ENCODE data around the gene PDE6H.

PDE6H gene

DNA sequence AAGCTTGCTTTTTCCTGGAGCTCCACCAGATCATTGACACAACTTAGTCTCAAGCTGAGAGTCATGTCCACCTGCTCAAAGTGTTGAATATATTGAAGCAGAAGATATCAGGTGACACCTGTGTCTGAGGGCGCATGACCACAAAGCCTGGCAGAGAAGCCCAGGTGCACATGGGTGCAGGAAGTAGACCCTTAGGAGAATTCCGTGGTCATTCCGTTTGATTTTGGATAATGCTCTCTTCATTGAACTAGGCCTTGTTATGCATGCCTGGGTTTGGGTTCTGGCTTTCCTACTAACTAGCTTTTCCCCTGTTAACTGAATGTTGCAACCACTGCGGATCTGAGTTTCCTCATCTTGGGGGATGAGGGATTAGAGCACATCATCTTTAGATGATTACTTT lies 18.6 kb upstream of the PDE6H start:
- DNase-seq (ENCODE audit: low spot score), result no peak
- TF ChIP-seq, protein P1, sequence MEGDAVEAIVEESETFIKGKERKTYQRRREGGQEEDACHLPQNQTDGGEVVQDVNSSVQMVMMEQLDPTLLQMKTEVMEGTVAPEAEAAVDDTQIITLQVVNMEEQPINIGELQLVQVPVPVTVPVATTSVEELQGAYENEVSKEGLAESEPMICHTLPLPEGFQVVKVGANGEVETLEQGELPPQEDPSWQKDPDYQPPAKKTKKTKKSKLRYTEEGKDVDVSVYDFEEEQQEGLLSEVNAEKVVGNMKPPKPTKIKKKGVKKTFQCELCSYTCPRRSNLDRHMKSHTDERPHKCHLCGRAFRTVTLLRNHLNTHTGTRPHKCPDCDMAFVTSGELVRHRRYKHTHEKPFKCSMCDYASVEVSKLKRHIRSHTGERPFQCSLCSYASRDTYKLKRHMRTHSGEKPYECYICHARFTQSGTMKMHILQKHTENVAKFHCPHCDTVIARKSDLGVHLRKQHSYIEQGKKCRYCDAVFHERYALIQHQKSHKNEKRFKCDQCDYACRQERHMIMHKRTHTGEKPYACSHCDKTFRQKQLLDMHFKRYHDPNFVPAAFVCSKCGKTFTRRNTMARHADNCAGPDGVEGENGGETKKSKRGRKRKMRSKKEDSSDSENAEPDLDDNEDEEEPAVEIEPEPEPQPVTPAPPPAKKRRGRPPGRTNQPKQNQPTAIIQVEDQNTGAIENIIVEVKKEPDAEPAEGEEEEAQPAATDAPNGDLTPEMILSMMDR (IDR thresholded peaks at IDR 0.05; ENCODE audit: borderline replicate concordance, control extremely low read depth, extremely low read depth, insufficient read depth, missing control alignments), result no peak
- in situ Hi-C loops (cut with MboI; ENCODE audit: low sequenced_read_pairs, unreplicated experiment), result loop anchor here (25.0 kb wide), 1 partner anchor 567 kb away; no protein-coding TSS in a partner anchor

DNA sequence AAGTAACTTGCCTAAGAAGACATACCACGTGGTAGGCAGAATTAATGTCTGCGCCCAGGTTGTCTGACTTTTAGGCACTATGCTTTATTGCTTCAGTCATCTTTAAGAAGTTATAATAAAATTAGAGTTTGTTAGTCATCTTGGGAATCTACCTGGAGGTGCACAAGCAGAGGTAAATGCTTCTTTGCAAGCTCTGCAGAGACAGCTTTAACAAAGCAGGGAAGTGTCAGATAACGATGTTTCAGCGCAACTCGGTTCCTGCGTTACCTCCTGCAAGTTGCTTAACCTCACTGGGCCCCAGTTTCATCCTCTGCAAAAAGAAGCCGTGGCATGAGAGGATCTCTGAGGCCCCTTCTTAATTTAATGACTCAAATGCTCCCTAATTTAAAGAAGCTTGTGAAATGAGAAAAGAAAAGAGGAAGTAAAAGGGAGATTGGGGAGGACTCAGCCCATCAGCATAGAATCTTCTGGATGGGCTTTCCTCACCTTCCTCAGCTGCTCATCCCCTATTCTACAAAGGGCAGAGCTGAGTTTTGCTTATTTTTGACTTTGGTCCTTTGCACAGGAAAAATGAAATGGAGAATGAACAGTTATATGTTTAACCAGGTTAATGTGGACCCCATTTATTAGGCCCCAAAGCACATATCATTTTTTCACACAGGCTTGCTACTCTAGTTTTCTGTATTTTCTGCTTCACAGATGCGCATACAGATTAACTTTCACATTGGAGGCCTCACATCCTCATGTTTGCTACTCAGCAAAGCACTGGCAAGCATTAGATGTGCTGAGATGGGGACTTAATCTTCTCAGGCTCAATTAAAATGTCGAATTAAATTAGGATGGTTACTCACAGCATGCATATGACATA lies 16.6 kb upstream of the PDE6H start:
- in situ Hi-C loops (cut with MboI; ENCODE audit: low sequenced_read_pairs, unreplicated experiment), result loop anchor here (25.0 kb wide), 1 partner anchor 569 kb away; no protein-coding TSS in a partner anchor
- TF ChIP-seq, protein P1 (IDR thresholded peaks at IDR 0.05; ENCODE audit: borderline replicate concordance, control extremely low read depth, extremely low read depth, insufficient read depth, missing control alignments), result no peak
- no peak for DNase-seq (ENCODE audit: low spot score)

DNA sequence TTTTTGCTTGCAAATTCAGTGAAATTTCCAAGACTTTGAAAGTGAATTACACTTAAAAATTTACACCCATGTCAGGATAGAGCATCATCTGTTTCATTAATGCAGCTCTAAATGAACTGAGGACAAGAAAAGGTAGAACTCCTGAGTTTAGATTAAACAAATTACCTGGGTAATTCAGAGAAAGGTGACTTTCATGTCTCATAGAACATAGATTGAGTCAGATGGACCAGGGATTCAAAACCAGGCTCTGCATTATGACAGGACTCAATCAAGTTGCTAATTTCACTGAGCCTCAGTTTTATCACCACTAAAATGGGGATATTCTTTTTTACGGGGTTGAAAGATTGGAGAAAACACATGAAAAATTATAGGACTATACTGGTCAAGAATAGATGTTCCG lies 15.9 kb upstream of the PDE6H start:
- in situ Hi-C loops (cut with MboI; ENCODE audit: low sequenced_read_pairs, unreplicated experiment), result loop anchor here (25.0 kb wide), 1 partner anchor 570 kb away; no protein-coding TSS in a partner anchor
- no peak for DNase-seq (ENCODE audit: low spot score)

DNA sequence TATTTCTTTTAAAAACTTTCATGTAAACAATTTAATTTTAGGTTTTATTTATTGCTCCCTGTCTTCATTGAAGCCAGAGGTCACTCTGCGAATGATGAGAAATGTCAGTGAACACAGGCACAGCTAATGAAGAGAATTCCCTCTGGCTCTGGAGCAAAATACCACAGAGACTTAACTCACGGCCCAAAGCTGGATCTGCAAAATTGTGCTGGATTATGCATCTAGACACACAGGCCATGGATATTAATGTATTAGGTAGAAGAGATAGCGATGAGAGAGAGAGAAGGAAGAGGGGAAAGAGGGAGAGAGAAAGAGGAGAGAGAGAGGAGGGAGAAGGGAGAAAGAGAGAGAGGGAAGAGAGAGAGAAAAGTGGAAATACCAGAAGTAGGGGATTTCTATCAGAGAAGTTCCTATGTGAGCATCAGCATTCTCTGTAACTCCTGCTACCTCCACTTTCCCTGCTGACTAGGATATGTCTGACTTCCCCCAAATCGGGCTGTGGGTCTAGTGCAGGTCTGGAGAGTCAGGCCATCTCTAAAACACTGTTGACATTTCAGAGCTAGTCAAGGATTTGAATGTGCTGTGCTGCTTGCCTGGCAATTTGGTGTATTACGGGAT lies 15.2 kb upstream of the PDE6H start:
- no peak for DNase-seq (ENCODE audit: low spot score)
- in situ Hi-C loops (cut with MboI; ENCODE audit: low sequenced_read_pairs, unreplicated experiment), result loop anchor here (25.0 kb wide), 1 partner anchor 570 kb away; no protein-coding TSS in a partner anchor
- TF ChIP-seq, protein P1 (IDR thresholded peaks at IDR 0.05; ENCODE audit: borderline replicate concordance, control extremely low read depth, extremely low read depth, insufficient read depth, missing control alignments), result no peak

More for the DNA sequence above, 15.9 kb upstream of the PDE6H start:
- TF ChIP-seq, protein P1 (IDR thresholded peaks at IDR 0.05; ENCODE audit: borderline replicate concordance, control extremely low read depth, extremely low read depth, insufficient read depth, missing control alignments), result no peak

DNA sequence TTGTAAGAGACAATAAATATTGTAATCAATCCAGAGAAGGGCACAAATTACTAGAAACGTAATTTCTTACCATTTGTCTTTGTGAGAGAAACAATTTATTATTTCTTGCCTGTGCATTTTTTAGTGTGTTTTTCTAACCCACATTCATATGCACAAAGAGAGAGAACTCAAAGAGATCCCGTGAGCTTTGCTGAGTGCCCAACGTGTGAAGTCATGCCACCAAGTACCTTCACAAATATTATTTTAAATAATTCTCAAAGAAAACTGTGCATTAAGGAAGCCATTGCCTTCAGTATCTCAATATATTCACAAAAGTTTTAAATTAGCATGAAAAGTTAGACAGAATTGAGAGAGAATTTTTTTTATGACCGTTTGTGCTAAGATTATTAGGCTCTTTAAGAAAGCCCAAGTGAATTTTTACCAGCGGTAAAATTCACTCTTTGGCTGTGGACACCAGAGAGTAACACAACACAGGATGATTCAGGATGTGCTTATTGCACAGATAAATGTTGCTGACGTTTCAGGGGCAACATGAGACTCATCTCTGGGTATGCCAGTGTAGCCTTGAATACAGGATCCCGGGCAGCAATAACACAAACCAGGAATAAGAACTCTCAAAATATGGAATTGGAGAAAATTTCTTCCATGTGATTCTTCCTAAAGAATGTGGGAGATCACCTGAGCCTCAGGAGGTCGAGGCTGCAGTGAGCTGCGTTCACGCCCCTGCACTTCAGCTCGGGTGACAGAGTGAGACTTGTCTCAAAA lies 14.3 kb upstream of the PDE6H start:
- DNase-seq (ENCODE audit: low spot score), result no peak
- in situ Hi-C loops (cut with MboI; ENCODE audit: low sequenced_read_pairs, unreplicated experiment), result loop anchor here (25.0 kb wide), 1 partner anchor 571 kb away; no protein-coding TSS in a partner anchor
- TF ChIP-seq, protein P1 (IDR thresholded peaks at IDR 0.05; ENCODE audit: borderline replicate concordance, control extremely low read depth, extremely low read depth, insufficient read depth, missing control alignments), result no peak

DNA sequence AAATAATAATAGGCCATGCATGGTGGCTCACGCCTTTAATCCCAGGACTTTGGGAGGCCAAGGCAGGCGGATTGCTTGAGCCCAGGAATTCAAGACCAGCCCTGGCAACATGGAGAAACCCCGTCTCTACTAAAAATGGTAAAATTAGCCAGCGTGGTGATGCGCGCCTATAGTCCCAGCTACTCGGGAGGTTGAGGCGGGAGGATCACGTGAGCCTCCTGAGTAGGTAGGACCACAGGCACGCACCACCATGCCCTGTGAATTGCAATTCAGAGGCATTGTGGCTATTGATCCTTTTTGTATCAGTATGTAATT lies 13.8 kb upstream of the PDE6H start:
- TF ChIP-seq, protein P1 (IDR thresholded peaks at IDR 0.05; ENCODE audit: borderline replicate concordance, control extremely low read depth, extremely low read depth, insufficient read depth, missing control alignments), result no peak
- in situ Hi-C loops (cut with MboI; ENCODE audit: low sequenced_read_pairs, unreplicated experiment), result loop anchor here (25.0 kb wide), 1 partner anchor 572 kb away; no protein-coding TSS in a partner anchor
- no peak for DNase-seq (ENCODE audit: low spot score)
